MM.1S (cell line): ENCODE results near the gene AKAP6.

Experiments used
- DNase-seq: peaks from one replicate; pipeline ENCODE4 v3.0.0-alpha.2; 2015
- H2AFZ ChIP-seq: fragments of 300-600 bp; sonication (generic); 2 replicates; pipeline ENCODE4 v1.6.0; 2016; ENCODE audit warnings: antibody characterized with exemption, low read length
- H3F3A ChIP-seq: fragments of 300-600 bp; sonication (generic); 2 replicates; pipeline ENCODE4 v1.6.1; 2016; ENCODE audit warnings: mild to moderate bottlenecking, antibody characterized with exemption, low read length, moderate library complexity, mixed read lengths; ENCODE audit not compliant: insufficient read depth
- H3K27ac ChIP-seq: fragments of 300-600 bp; sonication (generic); 2 replicates; pipeline ENCODE4 v1.5.1; 2016; ENCODE audit warnings: mild to moderate bottlenecking, low read length
- H3K27me3 ChIP-seq: fragments of 300-600 bp; sonication (generic); replicated peaks from 2 replicates; pipeline ENCODE4 v1.6.0; 2016; ENCODE audit warnings: low read length; ENCODE audit not compliant: insufficient read depth
- H3K36me3 ChIP-seq: fragments of 300-600 bp; sonication (generic); replicated peaks from 2 replicates; pipeline ENCODE4 v1.6.1; 2016; ENCODE audit warnings: mild to moderate bottlenecking, low read length, mixed read lengths; ENCODE audit not compliant: insufficient read depth
- H3K4me1 ChIP-seq: fragments of 300-600 bp; sonication (generic); 2 replicates; pipeline ENCODE4 v1.6.1; 2016; ENCODE audit warnings: low read length, mixed read lengths
- H3K4me2 ChIP-seq: fragments of 300-600 bp; sonication (generic); 2 replicates; pipeline ENCODE4 v1.6.0; 2016; ENCODE audit warnings: low read depth, low read length
- H3K4me3 ChIP-seq: fragments of 300-600 bp; sonication (generic); 2 replicates; pipeline ENCODE4 v1.5.1; 2016; ENCODE audit warnings: low read length, mixed read lengths
- H3K79me2 ChIP-seq: fragments of 300-600 bp; sonication (generic); 2 replicates; pipeline ENCODE4 v1.6.1; 2016; ENCODE audit warnings: mixed run types, low read length, mixed read lengths
- H3K9ac ChIP-seq: fragments of 300-600 bp; sonication (generic); 2 replicates; pipeline ENCODE4 v1.6.1; 2016; ENCODE audit warnings: low read length, mixed read lengths
- H3K9me2 ChIP-seq: fragments of 300-600 bp; sonication (generic); replicated peaks from 2 replicates; pipeline ENCODE4 v1.6.1; 2016; ENCODE audit warnings: mild to moderate bottlenecking, low read length, mixed read lengths; ENCODE audit not compliant: insufficient read depth
- H3K9me3 ChIP-seq: fragments of 300-600 bp; sonication (generic); replicated peaks from 2 replicates; pipeline ENCODE4 v1.6.1; 2016; ENCODE audit warnings: mild to moderate bottlenecking, low read length, mixed read lengths; ENCODE audit not compliant: insufficient read depth
- H4K20me1 ChIP-seq: fragments of 300-600 bp; sonication (generic); 2 replicates; pipeline ENCODE4 v1.6.1; 2016; ENCODE audit warnings: mild to moderate bottlenecking, low read length, moderate library complexity, mixed read lengths; ENCODE audit not compliant: insufficient read depth
- EZH2 ChIP-seq: fragments of 300-600 bp; sonication (generic); optimal IDR thresholded peaks from 2 replicates; pipeline ENCODE3; 2017; ENCODE audit warnings: low read depth, mild to moderate bottlenecking, antibody characterized with exemption, low read length, mixed read lengths
- EZH2phosphoT487 ChIP-seq: fragments of 300-600 bp; sonication (generic); IDR thresholded peaks from 2 replicates; pipeline ENCODE4 v1.6.1; 2018; ENCODE audit warnings: antibody characterized with exemption, low read length
- TF ChIP-seq, protein P1 (sequence below): fragments of 300-600 bp; sonication (generic); IDR thresholded peaks from 2 replicates; pipeline ENCODE4 v1.5.1; 2016; ENCODE audit warnings: antibody characterized with exemption, low read length, mixed read lengths

The AKAP6 gene

DNA sequence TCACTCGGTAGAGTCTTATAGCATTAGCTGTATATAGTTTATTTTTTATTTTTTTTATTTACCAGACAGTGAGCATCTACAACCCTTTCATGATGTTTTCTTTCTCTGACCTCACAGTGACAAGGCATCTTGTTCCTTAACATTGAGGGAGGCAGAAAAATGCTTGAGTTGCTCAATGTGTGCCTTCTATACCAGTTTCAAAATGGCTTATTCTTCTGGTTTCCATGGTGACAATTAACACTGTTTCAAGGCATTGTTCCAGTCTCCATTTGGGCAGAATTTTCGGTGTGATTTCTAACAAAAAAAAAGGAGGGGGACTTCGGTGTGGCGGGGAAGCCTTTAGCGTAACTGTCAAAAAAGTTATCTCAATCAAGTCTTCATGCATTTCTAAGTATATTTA is 399.9 kb downstream of the AKAP6 start:
- no peaks in the 10 kb centered on the region for H3K9me2 ChIP-seq
- no peaks in the 10 kb centered on the region for H3K4me1 ChIP-seq
- H3K9ac ChIP-seq, result no peak overlapping the region
- H3K9me3 ChIP-seq, result no peaks in the 10 kb centered on the region
- H3F3A ChIP-seq, result no peaks in the 10 kb centered on the region
- no peaks in the 10 kb centered on the region for H3K36me3 ChIP-seq
- H4K20me1 ChIP-seq, result no peaks in the 10 kb centered on the region
- TF ChIP-seq, protein P1, sequence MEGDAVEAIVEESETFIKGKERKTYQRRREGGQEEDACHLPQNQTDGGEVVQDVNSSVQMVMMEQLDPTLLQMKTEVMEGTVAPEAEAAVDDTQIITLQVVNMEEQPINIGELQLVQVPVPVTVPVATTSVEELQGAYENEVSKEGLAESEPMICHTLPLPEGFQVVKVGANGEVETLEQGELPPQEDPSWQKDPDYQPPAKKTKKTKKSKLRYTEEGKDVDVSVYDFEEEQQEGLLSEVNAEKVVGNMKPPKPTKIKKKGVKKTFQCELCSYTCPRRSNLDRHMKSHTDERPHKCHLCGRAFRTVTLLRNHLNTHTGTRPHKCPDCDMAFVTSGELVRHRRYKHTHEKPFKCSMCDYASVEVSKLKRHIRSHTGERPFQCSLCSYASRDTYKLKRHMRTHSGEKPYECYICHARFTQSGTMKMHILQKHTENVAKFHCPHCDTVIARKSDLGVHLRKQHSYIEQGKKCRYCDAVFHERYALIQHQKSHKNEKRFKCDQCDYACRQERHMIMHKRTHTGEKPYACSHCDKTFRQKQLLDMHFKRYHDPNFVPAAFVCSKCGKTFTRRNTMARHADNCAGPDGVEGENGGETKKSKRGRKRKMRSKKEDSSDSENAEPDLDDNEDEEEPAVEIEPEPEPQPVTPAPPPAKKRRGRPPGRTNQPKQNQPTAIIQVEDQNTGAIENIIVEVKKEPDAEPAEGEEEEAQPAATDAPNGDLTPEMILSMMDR, result no peak
- TF ChIP-seq EZH2, result no peak
- TF ChIP-seq EZH2phosphoT487, result no peak
- no peak overlapping the region for H3K4me3 ChIP-seq
- no peak overlapping the region for H2AFZ ChIP-seq
- no peak for DNase-seq
- no peaks in the 10 kb centered on the region for H3K27me3 ChIP-seq
- H3K79me2 ChIP-seq, result no peaks in the 10 kb centered on the region
- no peak overlapping the region for H3K4me2 ChIP-seq
- no peak overlapping the region for H3K27ac ChIP-seq

DNA sequence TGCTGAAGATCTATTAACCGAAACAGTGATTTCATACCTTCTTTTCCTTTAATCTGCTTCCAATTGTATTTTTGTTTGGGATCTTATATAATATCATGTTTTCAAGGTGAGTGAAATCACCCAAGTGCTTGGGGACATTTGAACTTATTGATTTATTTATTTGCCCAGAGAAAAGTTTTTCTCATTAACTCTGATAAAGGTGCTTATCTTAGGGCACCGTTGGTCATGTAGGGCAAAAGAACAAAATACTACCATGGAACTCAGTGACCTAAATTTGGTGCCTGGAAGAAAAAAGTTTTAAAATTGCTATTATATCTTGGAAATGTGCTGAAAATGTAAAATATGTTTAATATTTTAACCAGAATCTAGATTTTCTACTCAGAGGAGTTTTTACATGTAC is 402.2 kb downstream of the AKAP6 start:
- no peak overlapping the region for H3K4me3 ChIP-seq
- no peaks in the 10 kb centered on the region for H3K36me3 ChIP-seq
- H3K27ac ChIP-seq, result no peak overlapping the region
- H3K4me2 ChIP-seq, result no peak overlapping the region
- no peaks in the 10 kb centered on the region for H3K27me3 ChIP-seq
- no peaks in the 10 kb centered on the region for H4K20me1 ChIP-seq
- no peaks in the 10 kb centered on the region for H3K9me3 ChIP-seq
- no peak overlapping the region for H3K9ac ChIP-seq
- TF ChIP-seq, protein P1, result no peak
- TF ChIP-seq EZH2phosphoT487, result no peak
- no peak for TF ChIP-seq EZH2
- no peaks in the 10 kb centered on the region for H3K9me2 ChIP-seq
- DNase-seq, result no peak
- H3K79me2 ChIP-seq, result no peaks in the 10 kb centered on the region
- H2AFZ ChIP-seq, result no peak overlapping the region
- no peaks in the 10 kb centered on the region for H3F3A ChIP-seq
- no peaks in the 10 kb centered on the region for H3K4me1 ChIP-seq

DNA sequence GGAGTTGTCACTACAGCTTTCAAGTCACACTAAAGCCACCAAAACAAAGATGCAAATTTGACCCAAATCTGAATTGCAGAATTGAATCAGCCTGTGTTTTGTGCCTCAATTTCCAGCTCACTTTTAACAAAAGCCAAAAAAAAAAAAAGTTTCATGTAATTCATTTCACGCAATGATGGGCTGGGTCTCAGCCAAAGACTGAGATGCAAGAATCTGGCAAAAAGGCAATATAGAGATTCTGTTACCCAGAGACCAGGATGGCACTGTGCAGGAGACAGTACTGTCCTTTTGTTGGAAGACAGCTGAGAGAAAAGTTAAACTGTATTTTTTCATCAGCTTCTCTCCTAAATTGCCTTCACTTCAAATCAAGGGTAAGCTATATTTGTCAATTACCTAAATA is 403.9 kb downstream of the AKAP6 start:
- Histone ChIP-seq H3K4me1 (no peaks in the 10 kb centered on the region), H3K9me2 (no peaks in the 10 kb centered on the region), H4K20me1 (no peaks in the 10 kb centered on the region), H2AFZ (no peak overlapping the region), H3K79me2 (no peaks in the 10 kb centered on the region), H3K9ac (no peak overlapping the region), H3K4me3 (no peak overlapping the region), H3K4me2 (no peak overlapping the region), H3K36me3 (no peaks in the 10 kb centered on the region), H3K27ac (no peak overlapping the region), H3K9me3 (no peaks in the 10 kb centered on the region), H3K27me3 (no peaks in the 10 kb centered on the region), H3F3A (no peaks in the 10 kb centered on the region)
- no peak for DNase-seq
- no peak for TF ChIP-seq EZH2
- TF ChIP-seq, protein P1, result no peak
- no peak for TF ChIP-seq EZH2phosphoT487
